SU-DHL-6 (cell line): ENCODE data around the gene IL6R.

Experiments used
- H2AFZ ChIP-seq: fragments of 200-600 bp; sonication (generic); 2 replicates; pipeline ENCODE4 v1.6.1; 2014; ENCODE audit warnings: low read depth, mild to moderate bottlenecking, moderate library complexity, mixed read lengths, antibody characterized with exemption, low read length; ENCODE audit not compliant: severe bottlenecking
- H3F3A ChIP-seq: fragments of 200-600 bp; shearing (Covaris generic); 2 replicates; pipeline ENCODE4 v1.6.0; 2016; ENCODE audit warnings: antibody characterized with exemption, mild to moderate bottlenecking; ENCODE audit not compliant: insufficient read depth
- H3K27ac ChIP-seq: fragments of 200-600 bp; sonication (generic); 2 replicates; pipeline ENCODE4 v1.5.1; 2016; ENCODE audit warnings: low read depth, mild to moderate bottlenecking, low read length, moderate library complexity, mixed read lengths
- H3K27me3 ChIP-seq: fragments of 200-600 bp; sonication (generic), shearing (Covaris generic); 2 replicates; pipeline ENCODE4 v1.6.0; 2014; ENCODE audit warnings: mild to moderate bottlenecking, low read length
- H3K36me3 ChIP-seq: fragments of 200-600 bp; sonication (generic); 2 replicates; pipeline ENCODE4 v1.6.1; 2014; ENCODE audit warnings: mild to moderate bottlenecking, low read length, mixed read lengths
- H3K4me2 ChIP-seq: fragments of 300-600, 200-600 bp; shearing (Covaris generic), sonication (generic); 2 replicates; pipeline ENCODE4 v1.6.0; 2014; ENCODE audit warnings: low read length, low read depth, mild to moderate bottlenecking; ENCODE audit not compliant: poor library complexity, severe bottlenecking
- H3K4me3 ChIP-seq: fragments of 200-600 bp; sonication (generic); 2 replicates; pipeline ENCODE4 v1.5.1; 2014; ENCODE audit warnings: antibody characterized with exemption, low read length, mild to moderate bottlenecking, mixed read lengths; ENCODE audit not compliant: insufficient read depth, poor library complexity, severe bottlenecking
- H3K79me2 ChIP-seq: fragments of 200-600 bp; sonication (generic); 2 replicates; pipeline ENCODE4 v1.6.1; 2014; ENCODE audit warnings: mild to moderate bottlenecking, low read length, moderate library complexity; ENCODE audit not compliant: insufficient read depth
- H3K9ac ChIP-seq: fragments of 200-600 bp; sonication (generic); 2 replicates; pipeline ENCODE4 v1.7.0; 2014; ENCODE audit warnings: mild to moderate bottlenecking, low read length
- H3K9me2 ChIP-seq: fragments of 200-600 bp; sonication (generic); replicated peaks from 2 replicates; pipeline ENCODE4 v1.6.1; 2014; ENCODE audit warnings: low read length; ENCODE audit not compliant: insufficient read depth
- H3K9me3 ChIP-seq: fragments of 200-600 bp; sonication (generic); 2 replicates; pipeline ENCODE4 v1.6.1; 2014; ENCODE audit warnings: low read length, mixed read lengths; ENCODE audit not compliant: insufficient read depth
- H4K20me1 ChIP-seq: fragments of 200-600 bp; sonication (generic); 2 replicates; pipeline ENCODE4 v1.6.1; 2014; ENCODE audit warnings: low read depth, mild to moderate bottlenecking, antibody characterized with exemption, low read length, moderate library complexity, mixed read lengths
- EZH2phosphoT487 ChIP-seq: fragments of 200-600 bp; sonication (generic), shearing (Covaris generic); conservative IDR thresholded peaks from 2 replicates; pipeline ENCODE4 v1.6.1; 2018; ENCODE audit warnings: mild to moderate bottlenecking, antibody characterized with exemption, low read length, moderate library complexity, mixed read lengths
- TF ChIP-seq, protein P1 (sequence below): fragments of 200-600 bp; sonication (generic); IDR thresholded peaks from one replicate; pipeline ENCODE4 v1.5.1; 2017; ENCODE audit warnings: antibody characterized with exemption, mild to moderate bottlenecking, low read length, moderate library complexity; ENCODE audit not compliant: insufficient read depth, poor library complexity, severe bottlenecking

IL6R gene

DNA sequence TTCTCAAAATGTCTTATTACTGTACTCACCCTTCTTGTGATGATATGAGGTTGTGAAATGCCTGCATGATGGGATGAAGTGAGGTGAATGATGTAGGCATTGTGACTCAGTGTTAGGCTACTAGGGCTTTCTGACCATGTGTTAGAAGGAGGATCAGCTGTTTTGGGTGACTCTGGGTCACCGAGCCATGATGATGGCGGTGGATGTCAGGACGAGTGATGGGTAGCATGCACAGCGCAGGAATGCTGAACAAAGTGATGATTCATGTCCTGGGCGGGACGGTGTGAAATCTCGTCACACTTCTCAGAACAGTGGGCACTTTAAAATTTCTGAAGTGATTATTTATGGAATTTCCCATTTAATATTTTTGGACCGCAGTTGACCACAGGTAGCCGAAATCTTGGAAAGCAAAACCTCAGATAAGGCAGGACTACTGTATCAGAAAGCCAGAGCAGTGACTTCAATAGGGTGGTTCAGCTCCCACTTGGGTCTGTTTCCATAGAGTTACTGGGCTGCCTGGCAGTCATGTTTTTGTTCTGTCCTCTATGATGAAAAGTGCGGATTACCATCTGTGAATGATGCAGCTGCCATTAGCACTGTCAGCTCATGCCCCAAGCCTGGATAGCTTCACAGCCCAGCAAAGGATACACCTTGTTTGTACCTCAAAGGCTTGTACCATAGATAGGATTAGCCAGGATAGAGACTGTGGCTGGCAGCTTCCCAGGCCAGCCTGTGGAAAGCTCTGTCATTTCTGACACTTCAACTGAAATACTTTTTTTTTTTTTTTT lies 26.6 kb downstream of the IL6R start:
- Histone ChIP-seq H3K4me2 (no peak overlapping the region), H2AFZ (no peak overlapping the region), H3K9ac (no peak overlapping the region), H4K20me1 (no peaks in the 10 kb centered on the region), H3K27me3 (no peaks in the 10 kb centered on the region), H3K9me2 (no peaks in the 10 kb centered on the region), H3K9me3 (no peaks in the 10 kb centered on the region), H3K36me3 (no peaks in the 10 kb centered on the region), H3F3A (no peaks in the 10 kb centered on the region), H3K27ac (no peak overlapping the region), H3K79me2 (no peaks in the 10 kb centered on the region), H3K4me3 (no peak overlapping the region)
- TF ChIP-seq EZH2phosphoT487: no peak
- TF ChIP-seq, protein P1, sequence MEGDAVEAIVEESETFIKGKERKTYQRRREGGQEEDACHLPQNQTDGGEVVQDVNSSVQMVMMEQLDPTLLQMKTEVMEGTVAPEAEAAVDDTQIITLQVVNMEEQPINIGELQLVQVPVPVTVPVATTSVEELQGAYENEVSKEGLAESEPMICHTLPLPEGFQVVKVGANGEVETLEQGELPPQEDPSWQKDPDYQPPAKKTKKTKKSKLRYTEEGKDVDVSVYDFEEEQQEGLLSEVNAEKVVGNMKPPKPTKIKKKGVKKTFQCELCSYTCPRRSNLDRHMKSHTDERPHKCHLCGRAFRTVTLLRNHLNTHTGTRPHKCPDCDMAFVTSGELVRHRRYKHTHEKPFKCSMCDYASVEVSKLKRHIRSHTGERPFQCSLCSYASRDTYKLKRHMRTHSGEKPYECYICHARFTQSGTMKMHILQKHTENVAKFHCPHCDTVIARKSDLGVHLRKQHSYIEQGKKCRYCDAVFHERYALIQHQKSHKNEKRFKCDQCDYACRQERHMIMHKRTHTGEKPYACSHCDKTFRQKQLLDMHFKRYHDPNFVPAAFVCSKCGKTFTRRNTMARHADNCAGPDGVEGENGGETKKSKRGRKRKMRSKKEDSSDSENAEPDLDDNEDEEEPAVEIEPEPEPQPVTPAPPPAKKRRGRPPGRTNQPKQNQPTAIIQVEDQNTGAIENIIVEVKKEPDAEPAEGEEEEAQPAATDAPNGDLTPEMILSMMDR: no peak

DNA sequence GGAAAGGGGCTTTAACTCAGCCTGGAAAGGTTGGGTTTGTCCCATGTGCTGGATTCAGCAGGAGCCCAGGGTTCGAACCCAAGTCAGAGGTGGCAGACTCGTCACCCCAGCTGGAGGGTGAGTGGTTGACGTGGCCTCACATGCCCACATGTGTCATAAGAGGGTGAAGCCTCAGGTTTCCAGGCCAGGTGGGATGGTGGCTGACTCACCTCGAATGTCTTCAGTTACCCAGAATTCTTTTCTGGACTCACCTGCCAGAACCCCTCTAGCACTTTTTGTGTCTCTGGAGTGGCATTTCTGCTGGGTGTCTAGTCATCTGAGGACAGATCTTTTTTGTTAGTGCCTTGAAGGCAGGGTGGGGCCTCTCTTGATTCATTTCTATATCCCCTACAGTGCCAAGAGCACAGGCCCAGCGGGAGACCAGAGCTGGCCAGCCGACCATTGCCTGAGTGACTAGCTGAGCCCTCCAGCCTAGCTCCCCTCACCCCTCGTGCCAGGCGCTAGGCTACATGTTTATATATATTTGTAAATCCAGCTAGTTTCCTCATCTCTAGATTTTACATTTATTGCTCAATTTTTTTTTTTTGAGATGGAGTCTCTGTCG lies 28.1 kb downstream of the IL6R start:
- Histone ChIP-seq H3K36me3 (no peaks in the 10 kb centered on the region), H2AFZ (no peak overlapping the region), H3K27me3 (no peaks in the 10 kb centered on the region), H3K79me2 (no peaks in the 10 kb centered on the region), H3K4me2 (no peak overlapping the region), H3K4me3 (no peak overlapping the region), H3K9me2 (no peaks in the 10 kb centered on the region), H4K20me1 (no peaks in the 10 kb centered on the region), H3F3A (no peaks in the 10 kb centered on the region), H3K9me3 (no peaks in the 10 kb centered on the region), H3K9ac (no peak overlapping the region), H3K27ac (no peak overlapping the region)
- TF ChIP-seq EZH2phosphoT487: no peak
- TF ChIP-seq, protein P1: no peak

DNA sequence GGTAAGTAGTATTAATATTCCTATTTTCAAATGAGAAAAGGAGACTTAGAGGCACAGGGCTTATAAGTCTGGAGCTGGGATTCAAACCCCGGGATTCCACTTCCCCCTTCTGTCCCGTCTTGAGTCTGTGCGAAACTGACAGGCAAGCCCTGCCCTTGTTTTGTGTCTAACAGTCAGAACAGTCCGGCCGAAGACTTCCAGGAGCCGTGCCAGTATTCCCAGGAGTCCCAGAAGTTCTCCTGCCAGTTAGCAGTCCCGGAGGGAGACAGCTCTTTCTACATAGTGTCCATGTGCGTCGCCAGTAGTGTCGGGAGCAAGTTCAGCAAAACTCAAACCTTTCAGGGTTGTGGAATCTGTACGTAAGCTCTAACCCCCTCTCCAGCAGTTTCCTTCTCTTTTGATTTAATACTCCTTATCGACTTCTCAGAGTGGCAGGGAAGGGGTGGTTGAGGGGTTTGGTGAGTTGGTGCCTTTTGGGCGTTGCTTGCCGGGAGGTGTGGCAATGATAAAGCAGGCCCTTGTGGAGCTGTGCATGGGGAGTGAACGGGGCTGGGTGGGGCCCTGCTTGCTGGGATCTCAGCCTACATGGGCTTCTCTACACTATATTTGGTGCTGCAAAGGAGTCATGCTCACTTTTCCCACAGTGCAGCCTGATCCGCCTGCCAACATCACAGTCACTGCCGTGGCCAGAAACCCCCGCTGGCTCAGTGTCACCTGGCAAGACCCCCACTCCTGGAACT lies 29.4 kb downstream of the IL6R start:
- H2AFZ ChIP-seq: no peak overlapping the region
- no peak overlapping the region for H3K27ac ChIP-seq
- no peaks in the 10 kb centered on the region for H3K36me3 ChIP-seq

More for the DNA sequence above, 29.4 kb downstream of the IL6R start:
- no peak overlapping the region for H3K9ac ChIP-seq
- H3K9me3 ChIP-seq: no peaks in the 10 kb centered on the region
- H3K4me2 ChIP-seq: no peak overlapping the region
- no peaks in the 10 kb centered on the region for H3K9me2 ChIP-seq
- H4K20me1 ChIP-seq: no peaks in the 10 kb centered on the region
- TF ChIP-seq, protein P1: no peak
- TF ChIP-seq EZH2phosphoT487: no peak
- H3K27me3 ChIP-seq: no peaks in the 10 kb centered on the region
- no peaks in the 10 kb centered on the region for H3F3A ChIP-seq
- H3K4me3 ChIP-seq: no peak overlapping the region
- no peaks in the 10 kb centered on the region for H3K79me2 ChIP-seq
